CD4-positive, alpha-beta T cell treated with Interleukin-15 for 4 hours (primary cell): ENCODE measurements around the gene SMOC2.

Source experiments
- DNase-seq: peaks from one replicate; pipeline ENCODE4 v3.0.0-alpha.2; 2020; ENCODE audit warnings: low spot score

Gene SMOC2

GRCh38 chr6:168493976-168494375, 53.0 kb downstream of the SMOC2 start:
- DNase-seq, result no peak

GRCh38 chr6:168494726-168495125, 53.7 kb downstream of the SMOC2 start:
- DNase-seq, result no peak

- no peak for DNase-seq
Observed at GRCh38 chr6:168495133-168495532, 54.1 kb downstream of the SMOC2 start.

- no peak for DNase-seq
Observed at GRCh38 chr6:168495636-168496035, 54.7 kb downstream of the SMOC2 start.

- no peak for DNase-seq
Observed at GRCh38 chr6:168496139-168496996, 55.4 kb downstream of the SMOC2 start.

GRCh38 chr6:168496997-168497331, 56.0 kb downstream of the SMOC2 start:
- no peak for DNase-seq

GRCh38 chr6:168497381-168497780, 56.4 kb downstream of the SMOC2 start:
- DNase-seq, result no peak

GRCh38 chr6:168498161-168498843, 57.3 kb downstream of the SMOC2 start:
- no peak for DNase-seq

GRCh38 chr6:168499045-168499650, 58.2 kb downstream of the SMOC2 start:
- DNase-seq, result no peak

- DNase-seq, result no peak
Observed at GRCh38 chr6:168500519-168500918, 59.5 kb downstream of the SMOC2 start.

GRCh38 chr6:168501561-168501960, 60.6 kb downstream of the SMOC2 start:
- DNase-seq, result no peak

- DNase-seq, result no peak
Observed at GRCh38 chr6:168504366-168504765, 63.4 kb downstream of the SMOC2 start.

- DNase-seq, result no peak
Observed at GRCh38 chr6:168506460-168506859, 65.5 kb downstream of the SMOC2 start.

- no peak for DNase-seq
Observed at GRCh38 chr6:168507297-168507696, 66.3 kb downstream of the SMOC2 start.

- DNase-seq, result no peak
Observed at GRCh38 chr6:168507730-168508129, 66.7 kb downstream of the SMOC2 start.

GRCh38 chr6:168508903-168509302, 67.9 kb downstream of the SMOC2 start:
- DNase-seq, result no peak

- DNase-seq, result no peak
Observed at GRCh38 chr6:168513766-168514165, 72.8 kb downstream of the SMOC2 start.

- DNase-seq, result no peak
Observed at GRCh38 chr6:168514216-168514615, 73.2 kb downstream of the SMOC2 start.

GRCh38 chr6:168515376-168515775, 74.4 kb downstream of the SMOC2 start:
- no peak for DNase-seq

- no peak for DNase-seq
Observed at GRCh38 chr6:168516944-168517741, 76.2 kb downstream of the SMOC2 start.

- DNase-seq, result no peak
Observed at GRCh38 chr6:168517742-168518347, 76.9 kb downstream of the SMOC2 start.

GRCh38 chr6:168518348-168518745, 77.4 kb downstream of the SMOC2 start:
- no peak for DNase-seq
